ENCODE data around the gene WHAMM.

- no peak for TF ChIP-seq POLR2A (IDR thresholded peaks at IDR 0.05)
- TF ChIP-seq, protein P1, sequence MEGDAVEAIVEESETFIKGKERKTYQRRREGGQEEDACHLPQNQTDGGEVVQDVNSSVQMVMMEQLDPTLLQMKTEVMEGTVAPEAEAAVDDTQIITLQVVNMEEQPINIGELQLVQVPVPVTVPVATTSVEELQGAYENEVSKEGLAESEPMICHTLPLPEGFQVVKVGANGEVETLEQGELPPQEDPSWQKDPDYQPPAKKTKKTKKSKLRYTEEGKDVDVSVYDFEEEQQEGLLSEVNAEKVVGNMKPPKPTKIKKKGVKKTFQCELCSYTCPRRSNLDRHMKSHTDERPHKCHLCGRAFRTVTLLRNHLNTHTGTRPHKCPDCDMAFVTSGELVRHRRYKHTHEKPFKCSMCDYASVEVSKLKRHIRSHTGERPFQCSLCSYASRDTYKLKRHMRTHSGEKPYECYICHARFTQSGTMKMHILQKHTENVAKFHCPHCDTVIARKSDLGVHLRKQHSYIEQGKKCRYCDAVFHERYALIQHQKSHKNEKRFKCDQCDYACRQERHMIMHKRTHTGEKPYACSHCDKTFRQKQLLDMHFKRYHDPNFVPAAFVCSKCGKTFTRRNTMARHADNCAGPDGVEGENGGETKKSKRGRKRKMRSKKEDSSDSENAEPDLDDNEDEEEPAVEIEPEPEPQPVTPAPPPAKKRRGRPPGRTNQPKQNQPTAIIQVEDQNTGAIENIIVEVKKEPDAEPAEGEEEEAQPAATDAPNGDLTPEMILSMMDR (IDR thresholded peaks at IDR 0.05) = no peak
Measured at GRCh38 chr15:82764740-82765139, 44.7 kb upstream of the WHAMM start.
